Esophagus squamous epithelium (tissue), 4 donors: ENCODE measurements around the gene POU6F2.

Source experiments
- POLR2A ChIP-seq, 4 donors: fragments of 450-650 bp; IDR thresholded peaks; one replicate each; pipeline ENCODE4 v1.6.1; 2017; ENCODE audit warnings: antibody characterized with exemption in 4 of 4, mild to moderate bottlenecking in 4 of 4, moderate library complexity in 3 of 4
- TF ChIP-seq, protein P1 (sequence below), 6 experiments: fragments of 450-650 bp in 4 of 6; fragments of 200-600 bp in 2 of 6; sonication (generic) in 2 of 6; IDR thresholded peaks; one replicate each; pipeline ENCODE4 v1.5.1; 2016 to 2019; ENCODE audit warnings: antibody characterized with exemption in 6 of 6, mild to moderate bottlenecking in 4 of 6, moderate library complexity in 4 of 6

- TF ChIP-seq, protein P1, sequence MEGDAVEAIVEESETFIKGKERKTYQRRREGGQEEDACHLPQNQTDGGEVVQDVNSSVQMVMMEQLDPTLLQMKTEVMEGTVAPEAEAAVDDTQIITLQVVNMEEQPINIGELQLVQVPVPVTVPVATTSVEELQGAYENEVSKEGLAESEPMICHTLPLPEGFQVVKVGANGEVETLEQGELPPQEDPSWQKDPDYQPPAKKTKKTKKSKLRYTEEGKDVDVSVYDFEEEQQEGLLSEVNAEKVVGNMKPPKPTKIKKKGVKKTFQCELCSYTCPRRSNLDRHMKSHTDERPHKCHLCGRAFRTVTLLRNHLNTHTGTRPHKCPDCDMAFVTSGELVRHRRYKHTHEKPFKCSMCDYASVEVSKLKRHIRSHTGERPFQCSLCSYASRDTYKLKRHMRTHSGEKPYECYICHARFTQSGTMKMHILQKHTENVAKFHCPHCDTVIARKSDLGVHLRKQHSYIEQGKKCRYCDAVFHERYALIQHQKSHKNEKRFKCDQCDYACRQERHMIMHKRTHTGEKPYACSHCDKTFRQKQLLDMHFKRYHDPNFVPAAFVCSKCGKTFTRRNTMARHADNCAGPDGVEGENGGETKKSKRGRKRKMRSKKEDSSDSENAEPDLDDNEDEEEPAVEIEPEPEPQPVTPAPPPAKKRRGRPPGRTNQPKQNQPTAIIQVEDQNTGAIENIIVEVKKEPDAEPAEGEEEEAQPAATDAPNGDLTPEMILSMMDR (IDR thresholded peaks at IDR 0.05), result no peak
- no peak for TF ChIP-seq POLR2A (IDR thresholded peaks at IDR 0.05)
These were observed 1.7 kb upstream of the POU6F2 start for GRCh38 chr7:38975944-38976392.
